Measurements from ENCODE around the gene SNRPB.

- TF ChIP-seq CTCF (IDR thresholded peaks at IDR 0.05; ENCODE audit: borderline replicate concordance, extremely low read depth, low read length, poor library complexity, severe bottlenecking): no peak
- TF ChIP-seq EZH2 (IDR thresholded peaks at IDR 0.05; ENCODE audit: borderline replicate concordance, low read depth, low read length, severe bottlenecking): no peak
Observed at GRCh38 chr20:2480381-2480780, 9.8 kb upstream of the SNRPB start.
